Heart left ventricle (tissue), 16 donors: ENCODE results near the gene BAK1. TPM values are rescaled to one million over a fixed set of nuclear protein-coding genes. Genes with fewer than 3 reads are reported as not detected.

ENCODE experiments used
- ATAC-seq, 4 donors: fragments of 200-7000 bp; cut with Tn5 transposase; one replicate each; pipeline ENCODE4 v1.9.1; 2020 to 2022; ENCODE audit warnings: moderate library complexity in 4 of 4, mild to moderate bottlenecking in 3 of 4, moderate number of reproducible peaks in 1 of 4
- DNase-seq, 5 donors: peaks; one replicate each; pipeline ENCODE4 v3.0.0-alpha.2; 2020
- H3K27ac ChIP-seq, 12 donors: fragments of 200-600 bp; sonication (generic) in 4 of 12; one replicate each; pipeline versions ENCODE4 v1.5.0 to v1.8.0; 2016 to 2022; ENCODE audit warnings: mild to moderate bottlenecking in 2 of 12
- H3K27me3 ChIP-seq, 9 donors: fragments of 200-600 bp; sonication (generic) in 2 of 9; one replicate each; pipeline versions ENCODE4 v1.5.1 to v1.8.0; 2016 to 2022; ENCODE audit warnings: mild to moderate bottlenecking in 3 of 9
- H3K36me3 ChIP-seq, 9 donors: fragments of 200-600 bp; sonication (generic) in 2 of 9; one replicate each; pipeline versions ENCODE4 v1.5.0 to v1.8.0; 2018 to 2022; ENCODE audit warnings: mild to moderate bottlenecking in 2 of 9
- H3K4me1 ChIP-seq, 12 donors: fragments of 200-600 bp; sonication (generic) in 4 of 12; one replicate each; pipeline versions ENCODE4 v1.5.0 to v1.8.0; 2016 to 2022; ENCODE audit warnings: mild to moderate bottlenecking in 3 of 12
- H3K4me3 ChIP-seq, 12 donors: fragments of 200-600 bp; sonication (generic) in 4 of 12; one replicate each; pipeline versions ENCODE4 v1.5.0 to v1.8.0; 2017 to 2022; ENCODE audit warnings: mild to moderate bottlenecking in 9 of 12, moderate library complexity in 4 of 12
- H3K9me3 ChIP-seq, 12 donors: fragments of 200-600 bp; sonication (generic) in 4 of 12; one replicate each; pipeline versions ENCODE4 v1.5.0 to v1.8.0; 2016 to 2022; ENCODE audit warnings: mild to moderate bottlenecking in 1 of 12
- CTCF ChIP-seq, 12 donors: fragments of 200-600 bp; sonication (generic) in 4 of 12; IDR thresholded peaks; one replicate each; pipeline versions ENCODE4 v1.5.0 to v1.8.0; 2018 to 2022; ENCODE audit warnings: antibody characterized with exemption in 12 of 12, mild to moderate bottlenecking in 5 of 12
- POLR2A ChIP-seq, 2 donors: fragments of 450-650 bp; IDR thresholded peaks; one replicate each; pipeline ENCODE4 v1.6.1; 2017; ENCODE audit warnings: antibody characterized with exemption in 2 of 2, mild to moderate bottlenecking in 2 of 2, moderate library complexity in 2 of 2
- WGBS, 4 donors: extraction: QIAGEN DNeasy Blood & Tissue Kit in 2 of 4; methylation state at CpG; one replicate each; pipeline versions ENCODE4 v1.1.5 to v1.1.7; 2013 to 2018; 5-methylcytosine and 5-hydroxymethylcytosine counted together
- intact Hi-C, 10 donors: fragments of 100-400 bp; cut with DNase I; formaldehyde crosslinking; loops; one replicate each; pipeline versions ENCODE4 v1.11.1 to v1.14.2; 2022
- polyA plus RNA-seq, 2 donors: library from polyadenylated mRNA; stranded (reverse); fragments of 200-250 nt; gene quantifications; one replicate each; pipeline ENCODE4 v1.2.3, GENCODE V29; 2013
- total RNA-seq, 9 donors: library from RNA; depleted of rRNA in 2 of 9; stranded (reverse); fragments of >200 nt in 2 of 9; fragmentation: NEBNext Ultra II Directional in 3 of 9; extraction: Animal tissue kit (Norgen Biotek cat#: 25700) in 3 of 9; gene quantifications; one replicate each; pipeline versions ENCODE4 v1.1.0 to v1.2.4, GENCODE V29; 2016 to 2023
- donor health status: ischemic (EF 13 %, LVEDD 7.1; RV severe dilation, severe dysfunction).
- donor health status: healthy with polysubstance abuse.
- donor health status: DM: no; HTN: yes; CAD: no.
- donor health status: DM: no; HTN: no; CAD: no.
- donor health status: ischemic (EF 25% LVEDD 6.9; RV normal size, moderate dysfunction).
- donor health status: ischemic (EF 25% LVEDD 5.7; RV mildly dilated, moderate dysfunction).
- donor health status: healthy.
- donor health status: DM: yes; HTN: yes; CAD: no.
- donor health status: ischemic (EF 35%, LVEDD 5.7; RV mildly dilated, moderate dysfunction).
- donor health status: nonischemic (EF 11% LVEDD 7.7; RV severe dilation, severe dysfunction).
- donor health status: DM: yes; HTN: yes; CAD: no.
- donor health status: PGD.
- donor health status: ischemic (EF 29% LVEDD 5.4; RV normal size, mild dysfunction).
- donor health status: nonischemic (EF 23%, LVEDD 6.1; RV moderate dilation, normal function).

The BAK1 gene
- total and polyA plus RNA-seq, 11 donors = 13.9 to 55.3 (median 18.9) TPM

DNA sequence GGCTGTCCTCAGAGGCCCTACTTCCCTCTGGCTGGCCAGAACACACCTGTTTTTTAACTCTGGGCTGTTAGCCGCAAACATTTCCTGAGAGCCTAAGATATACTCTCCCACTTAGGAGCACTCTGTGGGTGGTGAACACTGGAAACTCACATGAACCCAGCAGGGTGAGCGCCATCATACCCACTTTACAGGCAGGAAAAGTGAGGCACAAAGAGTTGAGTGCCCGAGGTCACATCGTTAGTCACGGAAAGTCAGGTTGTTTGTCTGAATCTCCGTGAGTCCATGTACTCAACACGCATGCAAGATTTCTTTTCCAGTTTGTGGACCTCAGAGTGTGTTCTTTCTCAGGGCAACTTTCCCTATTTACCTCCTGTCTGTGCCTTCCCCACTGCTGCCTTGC, 1.9 kb downstream of the BAK1 start:
- H3K27ac ChIP-seq = peak overlapping the region in 10 of 12 donors; percentile 41 to 91 (median 84)
- 74 to 91% (median 88%) methylated on average over 7 of the region's 7 CpGs for WGBS, 4 donors
- intact Hi-C loops = loop anchor here in 4 of 10 donors (10.0 kb wide), 2 partner anchors 153 to 163 kb away; partner anchors contain the start of genes CUTA (in 2 of the 4), PHF1 (in 2 of the 4) and SYNGAP1 (in 2 of the 4)

GRCh38 chr6:33577718-33578117, 2.4 kb downstream of the BAK1 start:
- DNase-seq (no peak), ATAC-seq (no peak)
- Histone ChIP-seq H3K27ac (peak overlapping the region in 11 of 12 donors; percentile 18 to 91 (median 83)), H3K36me3 (peaks cover 0 to 46% (median 34%) of the 10 kb centered on the region in 9 donors), H3K4me1 (peaks cover 0 to 38% (median 30%) of the 10 kb centered on the region in 12 donors), H3K4me3 (peak overlapping the region in 2 of 12 donors; percentile 74 to 92), H3K27me3 (no peaks in the 10 kb centered on the region), H3K9me3 (no peaks in the 10 kb centered on the region)
- TF ChIP-seq CTCF (IDR thresholded peaks at IDR 0.05) = no peak
- intact Hi-C loops = loop anchor here in 4 of 10 donors (10.0 kb wide), 2 partner anchors 153 to 163 kb away; partner anchors contain the start of genes CUTA (in 2 of the 4), PHF1 (in 2 of the 4) and SYNGAP1 (in 2 of the 4)
- WGBS, 4 donors = 73 to 87% (median 84%) methylated on average over 6 of the region's 6 CpGs

More for the DNA sequence above, 1.9 kb downstream of the BAK1 start:
- no peaks in the 10 kb centered on the region for H3K9me3 ChIP-seq
- DNase-seq = no peak
- no peak for ATAC-seq
- peak overlapping the region in 9 of 12 donors; percentile 69 to 97 (median 87) for H3K4me3 ChIP-seq
- TF ChIP-seq POLR2A (IDR thresholded peaks at IDR 0.05) = no peak
- no peak for TF ChIP-seq CTCF (IDR thresholded peaks at IDR 0.05)
- peaks cover 0 to 38% (median 30%) of the 10 kb centered on the region in 12 donors for H3K4me1 ChIP-seq
- no peaks in the 10 kb centered on the region for H3K27me3 ChIP-seq
- peaks cover 0 to 46% (median 34%) of the 10 kb centered on the region in 9 donors for H3K36me3 ChIP-seq

GRCh38 chr6:33577106-33577535, 3.0 kb downstream of the BAK1 start:
- 44 to 61% (median 58%) methylated on average over 9 of the region's 9 CpGs for WGBS, 4 donors
- no peaks in the 10 kb centered on the region for H3K9me3 ChIP-seq
- ATAC-seq (peak; percentile 13 to 62 (median 28)), DNase-seq (peak; percentile 64 to 79 (median 68))
- intact Hi-C loops = loop anchor here in 4 of 10 donors (10.0 kb wide), 2 partner anchors 152 to 162 kb away; partner anchors contain the start of genes CUTA (in 2 of the 4), PHF1 (in 2 of the 4) and SYNGAP1 (in 2 of the 4)
- peak overlapping the region; percentile 18 to 91 (median 71) for H3K27ac ChIP-seq
- H3K27me3 ChIP-seq = no peaks in the 10 kb centered on the region
- peak overlapping the region in 3 of 12 donors; percentile 12 to 92 (median 21) for H3K4me3 ChIP-seq
- peaks cover 0 to 46% (median 34%) of the 10 kb centered on the region in 9 donors for H3K36me3 ChIP-seq
- peak in 1 of 2 donors; percentile 20 for TF ChIP-seq POLR2A (IDR thresholded peaks at IDR 0.05)
- no peak for TF ChIP-seq CTCF (IDR thresholded peaks at IDR 0.05)
- peaks cover 0 to 40% (median 30%) of the 10 kb centered on the region in 12 donors for H3K4me1 ChIP-seq

- Histone ChIP-seq H3K27me3 (no peaks in the 10 kb centered on the region), H3K4me3 (peak overlapping the region in 4 of 12 donors; percentile 7 to 92 (median 16)), H3K4me1 (peaks cover 0 to 45% (median 35%) of the 10 kb centered on the region in 12 donors)
Measured at GRCh38 chr6:33576668-33577067, 3.4 kb downstream of the BAK1 start.

More at GRCh38 chr6:33576668-33577067, 3.4 kb downstream of the BAK1 start:
- peak overlapping the region; percentile 18 to 91 (median 71) for H3K27ac ChIP-seq
- no peak for TF ChIP-seq POLR2A (IDR thresholded peaks at IDR 0.05)
- no peak for TF ChIP-seq CTCF (IDR thresholded peaks at IDR 0.05)
- no peaks in the 10 kb centered on the region for H3K9me3 ChIP-seq
- DNase-seq = no peak
- ATAC-seq = no peak
- WGBS, 4 donors = 71 to 77% (median 72%) methylated on average over 11 of the region's 11 CpGs
- peaks cover 0 to 46% (median 34%) of the 10 kb centered on the region in 9 donors for H3K36me3 ChIP-seq
- intact Hi-C loops = loop anchor here in 4 of 10 donors (10.0 kb wide), 2 partner anchors 152 to 162 kb away; partner anchors contain the start of genes CUTA (in 2 of the 4), PHF1 (in 2 of the 4) and SYNGAP1 (in 2 of the 4)
